ENCODE measurements around the gene HIVEP2. TPM values are rescaled to one million over a fixed set of nuclear protein-coding genes. Genes with fewer than 3 reads are reported as not detected.

HIVEP2 gene
- total RNA-seq, 1 experiment from 2014 or later = 9.1 TPM

DNA sequence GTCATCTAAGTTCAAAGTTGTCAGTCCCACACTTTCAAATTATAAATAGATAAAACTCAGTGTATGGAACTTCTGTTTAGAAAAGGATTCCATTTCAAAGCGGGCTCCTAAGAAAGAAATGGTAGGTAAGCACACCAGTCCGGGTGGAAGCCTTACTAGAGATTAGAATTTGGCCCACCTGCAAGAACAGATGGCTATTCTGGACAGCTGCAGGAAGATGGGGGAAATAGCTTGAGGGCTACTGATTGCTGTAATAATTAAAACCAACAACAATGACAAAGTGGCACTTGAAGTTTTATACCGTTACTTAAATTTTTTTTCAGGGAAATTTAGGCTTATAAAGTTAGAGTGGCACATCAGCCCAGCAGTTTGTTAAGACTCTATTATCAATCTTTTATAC is 83.3 kb downstream of the HIVEP2 start:
- ATAC-seq (no peak), DNase-seq (no peak)
- TF ChIP-seq EZH2 (IDR thresholded peaks at IDR 0.05; ENCODE audit: low read length, unreplicated experiment) (no peak), EZH2phosphoT487 (IDR thresholded peaks at IDR 0.05; ENCODE audit: borderline replicate concordance, low read length) (no peak)
- TF ChIP-seq, protein P1, sequence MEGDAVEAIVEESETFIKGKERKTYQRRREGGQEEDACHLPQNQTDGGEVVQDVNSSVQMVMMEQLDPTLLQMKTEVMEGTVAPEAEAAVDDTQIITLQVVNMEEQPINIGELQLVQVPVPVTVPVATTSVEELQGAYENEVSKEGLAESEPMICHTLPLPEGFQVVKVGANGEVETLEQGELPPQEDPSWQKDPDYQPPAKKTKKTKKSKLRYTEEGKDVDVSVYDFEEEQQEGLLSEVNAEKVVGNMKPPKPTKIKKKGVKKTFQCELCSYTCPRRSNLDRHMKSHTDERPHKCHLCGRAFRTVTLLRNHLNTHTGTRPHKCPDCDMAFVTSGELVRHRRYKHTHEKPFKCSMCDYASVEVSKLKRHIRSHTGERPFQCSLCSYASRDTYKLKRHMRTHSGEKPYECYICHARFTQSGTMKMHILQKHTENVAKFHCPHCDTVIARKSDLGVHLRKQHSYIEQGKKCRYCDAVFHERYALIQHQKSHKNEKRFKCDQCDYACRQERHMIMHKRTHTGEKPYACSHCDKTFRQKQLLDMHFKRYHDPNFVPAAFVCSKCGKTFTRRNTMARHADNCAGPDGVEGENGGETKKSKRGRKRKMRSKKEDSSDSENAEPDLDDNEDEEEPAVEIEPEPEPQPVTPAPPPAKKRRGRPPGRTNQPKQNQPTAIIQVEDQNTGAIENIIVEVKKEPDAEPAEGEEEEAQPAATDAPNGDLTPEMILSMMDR (conservative IDR thresholded peaks at IDR 0.05; ENCODE audit: low read depth, low read length) = no peak
- Histone ChIP-seq H3K9me2 (replicated peaks; ENCODE audit: low read length) (no peaks in the 10 kb centered on the region), H3K9me3 (ENCODE audit: low read length) (no peaks in the 10 kb centered on the region), H2AFZ (ENCODE audit: low read length) (no peak overlapping the region), H3K36me3 (ENCODE audit: low read depth, low read length) (no peaks in the 10 kb centered on the region), H3K4me3 (ENCODE audit: low read length) (no peak overlapping the region), H3K9ac (ENCODE audit: low read length) (no peak overlapping the region), H3K4me2 (ENCODE audit: low read length) (no peak overlapping the region), H3K27me3 (ENCODE audit: low read length) (no peaks in the 10 kb centered on the region), H3F3A (ENCODE audit: low read length, unreplicated experiment) (no peaks in the 10 kb centered on the region), H3K79me2 (ENCODE audit: low read length) (no peaks in the 10 kb centered on the region), H3K4me1 (ENCODE audit: insufficient read depth, low read length) (no peaks in the 10 kb centered on the region), H4K20me1 (ENCODE audit: low read length) (no peaks in the 10 kb centered on the region), H3K27ac (ENCODE audit: low read length) (no peak overlapping the region)
- ChIA-PET CTCF (interaction anchor here (0.6 kb wide), 1 partner anchor 163 kb away, joined by 4 read pairs; no protein-coding TSS in a partner anchor), POLR2A (ENCODE audit: unreplicated experiment) (no interaction called here)
- intact Hi-C loops (cut with micrococcal nuclease) = no loop called here
- no TSS peak for BruUV-seq (replicated peaks)

DNA sequence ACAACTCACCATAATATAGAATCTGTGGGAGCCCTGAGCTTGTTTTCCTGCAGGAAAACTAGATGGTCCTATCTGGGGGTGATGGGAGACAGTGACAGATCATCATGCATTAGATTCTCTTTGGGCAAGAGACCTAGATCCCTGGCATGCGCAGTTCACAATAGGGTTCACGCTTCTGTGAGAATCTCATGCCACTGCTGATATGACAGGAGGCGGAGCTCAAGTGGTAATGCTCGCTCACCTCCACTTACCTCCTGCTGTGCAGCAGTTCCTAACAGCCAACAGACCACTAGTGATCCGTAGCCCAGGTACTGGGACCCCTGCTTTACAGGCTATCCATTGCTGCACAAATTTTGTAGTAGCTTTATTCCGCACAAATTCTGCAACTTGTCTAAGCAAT is 84.5 kb downstream of the HIVEP2 start:
- CTCF ChIA-PET = no interaction called here

More for the DNA sequence above, 84.5 kb downstream of the HIVEP2 start:
- ATAC-seq = no peak
- H3K9me2 ChIP-seq (replicated peaks; ENCODE audit: low read length) = no peaks in the 10 kb centered on the region
- BruUV-seq (replicated peaks) = no TSS peak
- no peaks in the 10 kb centered on the region for H3K79me2 ChIP-seq (ENCODE audit: low read length)
- no peak overlapping the region for H3K27ac ChIP-seq (ENCODE audit: low read length)
- H3K4me1 ChIP-seq (ENCODE audit: insufficient read depth, low read length) = 0 out of 2 replicates have a peak, but pooled peaks cover under 1% of the 10 kb centered on the region
- no peak overlapping the region for H3K9ac ChIP-seq (ENCODE audit: low read length)
- no peak for DNase-seq
- no peak overlapping the region for H3K4me3 ChIP-seq (ENCODE audit: low read length)
- no peaks in the 10 kb centered on the region for H4K20me1 ChIP-seq (ENCODE audit: low read length)
- no peaks in the 10 kb centered on the region for H3K27me3 ChIP-seq (ENCODE audit: low read length)
- no peak overlapping the region for H2AFZ ChIP-seq (ENCODE audit: low read length)
- POLR2A ChIA-PET (ENCODE audit: unreplicated experiment) = no interaction called here
- H3F3A ChIP-seq (ENCODE audit: low read length, unreplicated experiment) = no peaks in the 10 kb centered on the region
- no peak overlapping the region for H3K4me2 ChIP-seq (ENCODE audit: low read length)
- no peaks in the 10 kb centered on the region for H3K9me3 ChIP-seq (ENCODE audit: low read length)
- intact Hi-C loops (cut with micrococcal nuclease) = no loop called here
- TF ChIP-seq EZH2 (IDR thresholded peaks at IDR 0.05; ENCODE audit: low read length, unreplicated experiment) = no peak
- TF ChIP-seq, protein P1 (conservative IDR thresholded peaks at IDR 0.05; ENCODE audit: low read depth, low read length) = no peak
- no peaks in the 10 kb centered on the region for H3K36me3 ChIP-seq (ENCODE audit: low read depth, low read length)

Data from PC-3 (cell line).